Measurements from ENCODE around the gene AKAP8L.

GRCh38 chr19:15400521-15401396 is 18.0 kb downstream of the AKAP8L start:
- TF ChIP-seq POLR2A (IDR thresholded peaks at IDR 0.05; ENCODE audit: extremely low read depth, insufficient read length) (no peak), MYC (IDR thresholded peaks at IDR 0.05; ENCODE audit: low read depth, low read length) (no peak), MAX (IDR thresholded peaks at IDR 0.05; ENCODE audit: low read depth, low read length) (no peak)
- TF ChIP-seq, protein P1, sequence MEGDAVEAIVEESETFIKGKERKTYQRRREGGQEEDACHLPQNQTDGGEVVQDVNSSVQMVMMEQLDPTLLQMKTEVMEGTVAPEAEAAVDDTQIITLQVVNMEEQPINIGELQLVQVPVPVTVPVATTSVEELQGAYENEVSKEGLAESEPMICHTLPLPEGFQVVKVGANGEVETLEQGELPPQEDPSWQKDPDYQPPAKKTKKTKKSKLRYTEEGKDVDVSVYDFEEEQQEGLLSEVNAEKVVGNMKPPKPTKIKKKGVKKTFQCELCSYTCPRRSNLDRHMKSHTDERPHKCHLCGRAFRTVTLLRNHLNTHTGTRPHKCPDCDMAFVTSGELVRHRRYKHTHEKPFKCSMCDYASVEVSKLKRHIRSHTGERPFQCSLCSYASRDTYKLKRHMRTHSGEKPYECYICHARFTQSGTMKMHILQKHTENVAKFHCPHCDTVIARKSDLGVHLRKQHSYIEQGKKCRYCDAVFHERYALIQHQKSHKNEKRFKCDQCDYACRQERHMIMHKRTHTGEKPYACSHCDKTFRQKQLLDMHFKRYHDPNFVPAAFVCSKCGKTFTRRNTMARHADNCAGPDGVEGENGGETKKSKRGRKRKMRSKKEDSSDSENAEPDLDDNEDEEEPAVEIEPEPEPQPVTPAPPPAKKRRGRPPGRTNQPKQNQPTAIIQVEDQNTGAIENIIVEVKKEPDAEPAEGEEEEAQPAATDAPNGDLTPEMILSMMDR (IDR thresholded peaks at IDR 0.05; ENCODE audit: low read depth, low read length), result no peak

Measured in NB4 (cell line).